H9 (cell line): ENCODE results near the gene SORCS2. TPM values are rescaled to one million over a fixed set of nuclear protein-coding genes. Genes with fewer than 3 reads are reported as not detected.

Experiments
- DNase-seq: peaks from one replicate; pipeline ENCODE4 v3.0.0-alpha.2; 2017
- H2AFZ ChIP-seq: one replicate; pipeline ENCODE4 v1.6.1; 2013; ENCODE audit warnings: mild to moderate bottlenecking, low read length, control low read depth, moderate library complexity
- H2AK5ac ChIP-seq: 2 replicates; pipeline ENCODE4 v1.6.1; 2013; ENCODE audit warnings: low read length, control low read depth, mixed read lengths; ENCODE audit not compliant: insufficient read length
- H2BK120ac ChIP-seq: one replicate; pipeline ENCODE4 v1.6.1; 2013; ENCODE audit warnings: low read depth, mild to moderate bottlenecking, low read length, control low read depth, inconsistent platforms; ENCODE audit not compliant: poor library complexity, severe bottlenecking
- H2BK12ac ChIP-seq: 2 replicates; pipeline ENCODE4 v1.6.1; 2013; ENCODE audit warnings: low read length, control low read depth, mixed read lengths, low read depth; ENCODE audit not compliant: insufficient read length
- H2BK15ac ChIP-seq: 2 replicates; pipeline ENCODE4 v1.6.1; 2013; ENCODE audit warnings: low read depth, low read length, control low read depth
- H2BK20ac ChIP-seq: one replicate; pipeline ENCODE4 v1.6.1; 2013; ENCODE audit warnings: low read depth, mild to moderate bottlenecking, low read length, control low read depth, inconsistent platforms; ENCODE audit not compliant: poor library complexity, severe bottlenecking
- H2BK5ac ChIP-seq: 2 replicates; pipeline ENCODE4 v1.6.1; 2013; ENCODE audit warnings: low read length, control low read depth, mixed read lengths; ENCODE audit not compliant: insufficient read length
- H3K14ac ChIP-seq: 2 replicates; pipeline ENCODE4 v1.6.1; 2013; ENCODE audit warnings: low read length, control low read depth; ENCODE audit not compliant: insufficient read depth
- H3K18ac ChIP-seq: 2 replicates; pipeline ENCODE4 v1.6.1; 2013; ENCODE audit warnings: low read depth, mild to moderate bottlenecking, mixed read lengths, low read length, control low read depth; ENCODE audit not compliant: insufficient read length
- H3K23ac ChIP-seq: 2 replicates; pipeline ENCODE4 v1.6.1; 2013; ENCODE audit warnings: low read length, control low read depth, mixed read lengths, low read depth; ENCODE audit not compliant: insufficient read length
- H3K23me2 ChIP-seq: 2 replicates; pipeline ENCODE4 v1.6.1; 2013; ENCODE audit warnings: low read depth, mild to moderate bottlenecking, mixed read lengths, low read length, control low read depth; ENCODE audit not compliant: insufficient read length, poor library complexity, severe bottlenecking
- H3K27ac ChIP-seq: 2 replicates; pipeline ENCODE4 v1.5.1; 2013; ENCODE audit warnings: low read length, control low read depth, mixed read lengths, low read depth; ENCODE audit not compliant: insufficient read length
- H3K27me3 ChIP-seq: 2 replicates; pipeline ENCODE4 v1.6.1; 2013; ENCODE audit warnings: low read length, control low read depth, inconsistent platforms; ENCODE audit not compliant: insufficient read depth
- H3K4ac ChIP-seq: 2 replicates; pipeline ENCODE4 v1.6.1; 2013; ENCODE audit warnings: low read depth, mild to moderate bottlenecking, control low read depth, inconsistent platforms, low read length, moderate library complexity
- H3K4me1 ChIP-seq: 2 replicates; pipeline ENCODE4 v1.6.1; 2013; ENCODE audit warnings: low read length, control low read depth, inconsistent platforms; ENCODE audit not compliant: insufficient read depth
- H3K4me2 ChIP-seq: 2 replicates; pipeline ENCODE4 v1.6.1; 2013; ENCODE audit warnings: low read length, control low read depth, mixed read lengths; ENCODE audit not compliant: insufficient read length, insufficient read depth
- H3K56ac ChIP-seq: 2 replicates; pipeline ENCODE4 v1.6.1; 2013; ENCODE audit warnings: low read depth, mild to moderate bottlenecking, mixed read lengths, low read length, control low read depth; ENCODE audit not compliant: insufficient read length
- H3K79me1 ChIP-seq: 2 replicates; pipeline ENCODE4 v1.6.1; 2013; ENCODE audit warnings: low read depth, mild to moderate bottlenecking, moderate library complexity, low read length, control low read depth, inconsistent platforms; ENCODE audit not compliant: insufficient read depth, poor library complexity, severe bottlenecking
- H3K79me2 ChIP-seq: 2 replicates; pipeline ENCODE4 v1.6.1; 2013; ENCODE audit warnings: low read length, control low read depth, inconsistent platforms; ENCODE audit not compliant: insufficient read depth
- H3K9ac ChIP-seq: 2 replicates; pipeline ENCODE4 v1.6.1; 2013; ENCODE audit warnings: low read length, control low read depth, mixed read lengths; ENCODE audit not compliant: insufficient read length; ENCODE audit errors: extremely low read depth
- H3K9me3 ChIP-seq: one replicate; pipeline ENCODE4 v1.6.1; 2013; ENCODE audit warnings: low read depth, low read length, inconsistent platforms; ENCODE audit not compliant: control insufficient read depth
- H3T11ph ChIP-seq: one replicate; pipeline ENCODE4 v1.6.1; 2013; ENCODE audit warnings: mild to moderate bottlenecking, low read length, control low read depth, inconsistent platforms
- H4K20me1 ChIP-seq: one replicate; pipeline ENCODE4 v1.6.1; 2013; ENCODE audit not compliant: control insufficient read depth, insufficient read length, insufficient read depth
- H4K5ac ChIP-seq: 2 replicates; pipeline ENCODE4 v1.6.1; 2013; ENCODE audit warnings: low read depth, mild to moderate bottlenecking, mixed read lengths, low read length, control low read depth; ENCODE audit not compliant: insufficient read length
- H4K8ac ChIP-seq: replicated peaks from 2 replicates; pipeline ENCODE4 v1.6.1; 2013; ENCODE audit warnings: low read length, control low read depth, mixed read lengths, low read depth; ENCODE audit not compliant: insufficient read length
- H4K91ac ChIP-seq: 2 replicates; pipeline ENCODE4 v1.6.1; 2013; ENCODE audit warnings: low read depth, mild to moderate bottlenecking, moderate library complexity, mixed read lengths, low read length, control low read depth; ENCODE audit not compliant: insufficient read length
- H3K27ac Mint-ChIP-seq, 3 experiments: 2 replicates in 2 of 3; 3 replicates in 1 of 3; pipeline ENCODE4 v1.8.0; 2020 to 2021; ENCODE audit warnings: mixed read lengths in 3 of 3, mild to moderate bottlenecking in 1 of 3, moderate library complexity in 1 of 3
- H3K27me3 Mint-ChIP-seq: 2 replicates; pipeline ENCODE4 v1.8.0; 2021; ENCODE audit warnings: low read depth, mild to moderate bottlenecking, moderate library complexity, mixed read lengths
- H3K36me3 Mint-ChIP-seq, 3 experiments: 2 replicates in 2 of 3; 3 replicates in 1 of 3; pipeline ENCODE4 v1.8.0; 2020 to 2021; ENCODE audit warnings: low read depth in 3 of 3, mixed read lengths in 3 of 3; ENCODE audit not compliant: insufficient read depth in 1 of 3
- H3K4me1 Mint-ChIP-seq, 2 experiments: 2 replicates each; pipeline ENCODE4 v1.8.0; 2020; ENCODE audit warnings: mixed read lengths in 2 of 2
- H3K4me3 Mint-ChIP-seq, 2 experiments: 2 replicates in 1 of 2; 3 replicates in 1 of 2; pipeline ENCODE4 v1.8.0; 2020 to 2021; ENCODE audit warnings: mild to moderate bottlenecking in 2 of 2, mixed read lengths in 2 of 2, moderate library complexity in 1 of 2
- H3K9me3 Mint-ChIP-seq, 2 experiments: 2 replicates in 1 of 2; 3 replicates in 1 of 2; pipeline ENCODE4 v1.8.0; 2020; ENCODE audit warnings: mild to moderate bottlenecking in 2 of 2, mixed read lengths in 2 of 2, moderate library complexity in 1 of 2
- WGBS: extraction: QIAGEN DNeasy Blood & Tissue Kit; methylation state at CpG from one replicate; pipeline ENCODE4 v1.1.7; 2013; ENCODE audit warnings: missing lambda C conversion rate, low lambda C conversion rate, mixed read lengths; ENCODE audit not compliant: insufficient read length; ENCODE audit errors: extremely low coverage; 5-methylcytosine and 5-hydroxymethylcytosine counted together
- total RNA-seq: library from RNA; stranded (reverse); gene quantifications from 2 replicates; pipeline ENCODE4 v1.2.1, GENCODE V29; 2021
- TF ChIP-seq, protein P1 (sequence below): fragments of 200-600 bp; sonication (generic); conservative IDR thresholded peaks from 3 replicates; pipeline ENCODE4 v1.8.0; 2021; ENCODE audit warnings: antibody characterized with exemption, mild to moderate bottlenecking

Gene SORCS2
- total RNA-seq, 1 experiment from 2014 or later, result 0.57 TPM

DNA sequence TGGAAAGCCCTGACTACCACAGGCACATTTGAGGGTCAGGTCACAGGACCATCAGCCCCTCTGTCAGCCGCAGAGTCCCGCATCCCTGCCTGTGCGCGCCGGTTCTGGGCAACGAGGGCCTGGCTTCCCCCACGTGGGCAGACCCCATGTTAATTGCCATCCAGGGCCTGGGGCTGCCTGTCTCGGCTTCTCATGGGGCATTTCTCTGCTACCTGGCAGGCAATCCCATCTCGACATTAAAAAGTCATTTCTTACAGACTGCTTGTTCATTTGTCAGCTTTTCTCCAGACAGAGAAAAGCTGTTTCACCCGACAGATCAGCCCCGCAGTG lies 45.6 kb upstream of the SORCS2 start:
- no peaks in the 10 kb centered on the region for H3K79me2 ChIP-seq
- TF ChIP-seq, protein P1, sequence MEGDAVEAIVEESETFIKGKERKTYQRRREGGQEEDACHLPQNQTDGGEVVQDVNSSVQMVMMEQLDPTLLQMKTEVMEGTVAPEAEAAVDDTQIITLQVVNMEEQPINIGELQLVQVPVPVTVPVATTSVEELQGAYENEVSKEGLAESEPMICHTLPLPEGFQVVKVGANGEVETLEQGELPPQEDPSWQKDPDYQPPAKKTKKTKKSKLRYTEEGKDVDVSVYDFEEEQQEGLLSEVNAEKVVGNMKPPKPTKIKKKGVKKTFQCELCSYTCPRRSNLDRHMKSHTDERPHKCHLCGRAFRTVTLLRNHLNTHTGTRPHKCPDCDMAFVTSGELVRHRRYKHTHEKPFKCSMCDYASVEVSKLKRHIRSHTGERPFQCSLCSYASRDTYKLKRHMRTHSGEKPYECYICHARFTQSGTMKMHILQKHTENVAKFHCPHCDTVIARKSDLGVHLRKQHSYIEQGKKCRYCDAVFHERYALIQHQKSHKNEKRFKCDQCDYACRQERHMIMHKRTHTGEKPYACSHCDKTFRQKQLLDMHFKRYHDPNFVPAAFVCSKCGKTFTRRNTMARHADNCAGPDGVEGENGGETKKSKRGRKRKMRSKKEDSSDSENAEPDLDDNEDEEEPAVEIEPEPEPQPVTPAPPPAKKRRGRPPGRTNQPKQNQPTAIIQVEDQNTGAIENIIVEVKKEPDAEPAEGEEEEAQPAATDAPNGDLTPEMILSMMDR, result no peak

More for the DNA sequence above, 45.6 kb upstream of the SORCS2 start:
- no peak overlapping the region for H4K5ac ChIP-seq
- H3K27ac ChIP-seq, result no peak overlapping the region
- Mint-ChIP-seq H3K36me3 (no peaks in the 10 kb centered on the region), H3K4me1 (peaks cover 0 to 5% of the 10 kb centered on the region in 2 experiments; a peak in 1 of 4 replicates), H3K27me3 (peaks cover 1% of the 10 kb centered on the region), H3K9me3 (no peaks in the 10 kb centered on the region), H3K4me3 (no peak overlapping the region; a peak in 1 of 5 replicates), H3K27ac (no peak overlapping the region; a peak in 1 of 7 replicates)
- no peak for DNase-seq
- no peaks in the 10 kb centered on the region for H3K9me3 ChIP-seq
- H2BK15ac ChIP-seq, result no peak overlapping the region
- H3T11ph ChIP-seq, result no peak overlapping the region
- H3K56ac ChIP-seq, result no peak overlapping the region
- no peak overlapping the region for H3K23ac ChIP-seq
- no peaks in the 10 kb centered on the region for H4K20me1 ChIP-seq
- H3K9ac ChIP-seq, result no peak overlapping the region
- no peak overlapping the region for H3K18ac ChIP-seq
- H3K23me2 ChIP-seq, result no peaks in the 10 kb centered on the region
- no peaks in the 10 kb centered on the region for H3K4me1 ChIP-seq
- WGBS, result no CpG with 5 or more reads among the region's 11 CpGs
- no peak overlapping the region for H2BK5ac ChIP-seq
- H2BK12ac ChIP-seq, result no peak overlapping the region
- H2BK20ac ChIP-seq, result no peak overlapping the region
- H2AFZ ChIP-seq, result no peak overlapping the region
- no peaks in the 10 kb centered on the region for H3K27me3 ChIP-seq
- no peak overlapping the region for H2AK5ac ChIP-seq
- H3K4me2 ChIP-seq, result no peak overlapping the region
- no peaks in the 10 kb centered on the region for H3K79me1 ChIP-seq
- H4K8ac ChIP-seq, result no peak overlapping the region
- H4K91ac ChIP-seq, result no peak overlapping the region
- H2BK120ac ChIP-seq, result no peak overlapping the region
- no peak overlapping the region for H3K4ac ChIP-seq
- H3K14ac ChIP-seq, result no peak overlapping the region
